NB4 (cell line): ENCODE measurements around the gene BRD8.

Experiments
- DNase-seq: peaks from one replicate; pipeline ENCODE4 v3.0.0; 2010; ENCODE audit warnings: low read depth
- H3K4me3 ChIP-seq: one replicate; pipeline ENCODE4 v1.5.1; 2011; ENCODE audit warnings: mild to moderate bottlenecking, low read depth, low read length, moderate library complexity
- CTCF ChIP-seq: IDR thresholded peaks from one replicate; pipeline ENCODE4 v1.5.1; 2012; ENCODE audit warnings: low read depth, low read length
- MAX ChIP-seq: IDR thresholded peaks from 2 replicates; pipeline ENCODE4 v1.6.1; 2011; ENCODE audit warnings: low read depth, low read length
- MYC ChIP-seq: IDR thresholded peaks from 2 replicates; pipeline ENCODE4 v1.6.1; 2011; ENCODE audit warnings: low read depth, low read length
- POLR2A ChIP-seq: IDR thresholded peaks from 2 replicates; pipeline ENCODE4 v1.6.1; 2011; ENCODE audit warnings: mild to moderate bottlenecking; ENCODE audit not compliant: insufficient read length; ENCODE audit errors: extremely low read depth

The BRD8 gene

GRCh38 chr5:138186002-138186447, 7.6 kb upstream of the BRD8 start:
- peak; percentile 88 for DNase-seq
- TF ChIP-seq POLR2A: no peak
- no peak for TF ChIP-seq MAX
- no peak for TF ChIP-seq MYC
- TF ChIP-seq CTCF: no peak
- H3K4me3 ChIP-seq: no peak overlapping the region

GRCh38 chr5:138182808-138183207, 4.4 kb upstream of the BRD8 start:
- no peak for DNase-seq
- no peak for TF ChIP-seq CTCF
- TF ChIP-seq MAX: no peak
- no peak for TF ChIP-seq MYC
- no peak for TF ChIP-seq POLR2A
- H3K4me3 ChIP-seq: no peak overlapping the region

- H3K4me3 ChIP-seq: no peak overlapping the region
- no peak for DNase-seq
- TF ChIP-seq MAX (no peak), MYC (no peak), CTCF (no peak), POLR2A (no peak)
Measured at GRCh38 chr5:138180841-138181240, 2.4 kb upstream of the BRD8 start.

GRCh38 chr5:138180183-138180782, 1.9 kb upstream of the BRD8 start:
- H3K4me3 ChIP-seq: peak overlapping the region; percentile 100
- peak; percentile 90 for DNase-seq
- TF ChIP-seq MYC: peak; percentile 43; the same call in 1 of the 2 replicates
- TF ChIP-seq MAX: 0 out of 2 replicates have a peak, but pooled peaks have one; percentile 14
- TF ChIP-seq POLR2A: no peak
- peak; percentile 46 for TF ChIP-seq CTCF

GRCh38 chr5:138179277-138179857, 937 bp upstream of the BRD8 start:
- H3K4me3 ChIP-seq: peak overlapping the region; percentile 100
- DNase-seq: peak; percentile 60
- TF ChIP-seq MYC (no peak), POLR2A (no peak), MAX (no peak), CTCF (no peak)
